ENCODE results near the gene DNAJB9.

The DNAJB9 gene

DNA sequence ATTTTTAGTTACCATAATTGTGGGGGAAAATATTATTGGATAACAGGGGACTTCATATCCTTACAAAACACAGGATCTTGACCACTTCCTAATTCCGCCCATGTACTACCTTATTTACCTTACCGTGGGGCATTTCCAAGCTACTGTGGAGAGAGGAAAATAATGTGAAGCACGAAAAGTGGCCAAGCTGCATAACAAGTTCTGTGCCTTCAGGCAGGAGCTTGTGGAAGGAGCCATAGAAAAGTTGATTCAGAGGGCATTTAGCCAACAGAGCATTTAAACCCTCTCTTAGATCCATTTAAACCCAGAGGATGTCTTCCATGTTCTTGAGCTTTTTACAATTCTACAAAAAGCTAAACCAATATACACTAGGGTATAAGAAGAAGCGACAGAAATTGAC, 41.6 kb downstream of the DNAJB9 start:
- no peak for DNase-seq

DNA sequence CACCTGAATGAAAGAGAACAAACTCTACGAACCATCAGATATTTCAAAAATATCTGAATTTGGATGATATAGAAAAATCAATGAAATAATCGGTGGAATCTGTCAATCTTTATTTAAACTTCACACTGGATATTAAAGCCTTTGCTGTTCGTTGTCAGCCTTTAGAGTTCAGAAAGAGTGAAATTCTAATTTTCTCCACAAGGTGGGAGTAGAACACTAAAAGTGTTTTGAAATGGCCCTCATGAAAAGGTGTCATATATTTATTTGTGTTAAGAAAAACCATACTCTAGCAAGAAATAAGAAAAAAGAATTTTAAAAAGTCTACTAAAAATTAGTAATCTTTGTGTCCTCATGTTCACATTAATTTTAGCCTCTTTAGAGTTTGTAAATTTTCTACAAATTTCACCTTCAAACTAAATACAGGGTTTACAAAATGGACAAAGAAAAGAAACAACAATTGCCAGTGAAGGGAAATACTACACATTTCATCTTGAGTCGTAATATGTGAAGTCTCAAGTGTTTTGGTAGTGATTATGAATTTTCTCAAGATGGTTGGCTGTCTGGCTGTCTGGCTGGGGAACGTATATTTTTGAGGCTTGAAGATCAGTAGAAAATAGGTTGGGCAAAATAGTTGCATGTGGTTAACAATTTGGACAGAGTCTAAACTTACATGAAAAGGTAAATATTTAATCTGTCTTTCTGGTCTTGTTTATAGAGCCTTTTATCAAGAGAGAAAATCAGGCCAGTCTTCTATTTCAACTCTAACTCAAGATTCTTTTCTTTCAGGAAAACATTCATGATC, 43.7 kb downstream of the DNAJB9 start:
- DNase-seq: no peak

DNA sequence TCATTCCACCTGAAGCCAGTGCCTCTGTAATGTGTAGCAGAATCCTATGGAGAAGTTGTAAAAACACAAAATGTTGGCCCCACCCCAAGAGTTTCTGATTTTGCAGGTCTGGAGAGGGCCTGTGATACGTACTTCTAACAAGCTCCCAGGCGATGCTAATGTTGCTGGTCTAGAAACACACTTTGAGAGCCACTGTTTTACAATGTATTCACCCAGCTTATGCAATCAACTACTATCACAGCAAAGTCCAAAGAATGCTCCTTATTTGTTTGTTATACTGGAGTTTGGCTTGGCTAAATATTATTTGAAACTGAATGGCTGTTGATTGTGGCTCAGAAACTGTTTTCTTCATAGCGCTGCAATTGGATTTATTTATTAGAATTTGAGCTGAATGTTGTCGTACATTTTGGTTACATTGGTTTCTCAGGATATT, 44.3 kb downstream of the DNAJB9 start:
- DNase-seq: no peak

DNA sequence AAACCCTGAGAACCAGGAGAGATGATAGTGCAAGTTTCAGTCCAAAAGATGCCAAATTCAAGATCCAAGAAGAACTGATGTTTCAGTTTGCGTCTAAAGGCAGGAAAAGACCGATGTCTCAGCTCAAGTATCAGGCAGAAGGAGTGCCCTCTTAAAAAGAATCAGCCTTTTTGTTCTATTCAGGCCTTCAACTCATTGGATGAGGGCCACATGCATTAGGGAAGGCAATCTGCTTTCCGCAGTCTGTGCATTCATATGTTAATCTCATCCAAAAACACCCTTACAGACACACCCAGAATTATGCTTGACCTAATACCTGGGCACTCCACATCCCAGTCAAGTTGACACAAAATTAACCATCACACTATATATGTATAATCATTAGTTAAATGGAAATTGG, 45.2 kb downstream of the DNAJB9 start:
- no peak for DNase-seq

DNA sequence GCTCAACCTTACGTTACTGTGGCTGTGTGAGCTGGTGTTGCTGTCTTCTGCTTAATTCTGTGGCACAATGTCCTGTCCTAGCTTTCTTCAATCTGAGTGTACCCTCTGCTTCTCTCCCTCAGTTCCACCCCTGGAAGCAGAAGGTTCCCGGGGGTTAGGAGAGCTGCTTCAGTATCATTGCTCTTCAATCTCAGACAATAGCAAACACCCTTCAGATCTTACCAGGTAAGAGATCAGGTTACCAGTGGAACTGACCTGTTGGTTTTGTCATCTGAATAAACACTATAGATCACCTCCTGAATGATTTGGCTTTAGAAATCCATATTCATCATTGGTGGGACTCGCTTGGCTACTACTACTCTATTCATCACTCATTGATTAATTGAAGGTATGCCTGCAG, 48.4 kb downstream of the DNAJB9 start:
- no peak for DNase-seq

DNA sequence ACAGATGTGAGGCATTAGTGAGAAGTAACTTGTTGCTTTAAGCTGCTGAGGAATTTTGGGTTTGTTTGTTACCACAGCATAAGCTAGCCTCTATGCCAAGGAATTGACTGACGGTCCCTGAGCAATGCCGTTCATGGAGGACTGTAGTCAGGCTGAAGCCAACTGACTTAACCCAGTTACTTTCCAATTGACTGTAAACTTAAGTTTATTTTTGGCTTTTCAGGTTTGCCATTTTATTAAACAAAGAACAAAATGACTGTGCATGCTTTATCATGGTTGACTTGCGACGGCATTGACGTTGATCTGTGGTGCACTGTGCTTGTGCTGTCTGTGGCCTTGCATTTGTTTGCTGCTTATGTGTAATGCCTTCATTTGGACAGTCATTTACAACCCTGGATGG, 53.5 kb downstream of the DNAJB9 start:
- DNase-seq: no peak

Measured in activated T-cell treated with anti-CD3 and anti-CD28 coated beads for 4 hours (primary cell).